ENCODE measurements around the gene ZNF423.

Gene ZNF423

GRCh38 chr16:49619811-49620157 lies 236.1 kb downstream of the ZNF423 start:
- Histone ChIP-seq H3K9me3 (no peaks in the 10 kb centered on the region), H3K27me3 (no peaks in the 10 kb centered on the region), H3K36me3 (no peaks in the 10 kb centered on the region), H3K4me3 (no peak overlapping the region), H3K27ac (peak overlapping the region; percentile 73 to 90), H3K4me1 (peaks cover 4 to 40% (median 26%) of the 10 kb centered on the region in 4 donors)
- DNase-seq: no peak
- no peak for TF ChIP-seq CTCF (IDR thresholded peaks at IDR 0.05)
- intact Hi-C loops (cut with DNase I; ENCODE audit: low total_unique reads): loop anchor here (5.0 to 10.0 kb wide), 2 partner anchors 75 to 238 kb away; partner anchors contain the start of gene ZNF423

- no peak for TF ChIP-seq CTCF (IDR thresholded peaks at IDR 0.05)
- H3K27ac ChIP-seq: peak overlapping the region; percentile 73 to 90
- H3K4me1 ChIP-seq: peaks cover 4 to 39% (median 26%) of the 10 kb centered on the region in 4 donors
- DNase-seq: no peak
- H3K9me3 ChIP-seq: no peaks in the 10 kb centered on the region
- H3K4me3 ChIP-seq: no peak overlapping the region
- H3K36me3 ChIP-seq: no peaks in the 10 kb centered on the region
- intact Hi-C loops (cut with DNase I; ENCODE audit: low total_unique reads): no loop called here
- H3K27me3 ChIP-seq: no peaks in the 10 kb centered on the region
Observed at GRCh38 chr16:49618955-49619354, 237.0 kb downstream of the ZNF423 start.

GRCh38 chr16:49617710-49618330 lies 238.1 kb downstream of the ZNF423 start:
- intact Hi-C loops (cut with DNase I; ENCODE audit: low total_unique reads): no loop called here
- Histone ChIP-seq H3K4me3 (no peak overlapping the region), H3K36me3 (no peaks in the 10 kb centered on the region), H3K4me1 (peaks cover 4 to 39% (median 26%) of the 10 kb centered on the region in 4 donors), H3K27me3 (no peaks in the 10 kb centered on the region), H3K27ac (no peak overlapping the region), H3K9me3 (no peaks in the 10 kb centered on the region)
- TF ChIP-seq CTCF (IDR thresholded peaks at IDR 0.05): no peak
- DNase-seq: no peak

GRCh38 chr16:49617016-49617629 lies 238.8 kb downstream of the ZNF423 start:
- intact Hi-C loops (cut with DNase I; ENCODE audit: low total_unique reads): no loop called here
- no peak for TF ChIP-seq CTCF (IDR thresholded peaks at IDR 0.05)
- Histone ChIP-seq H3K4me1 (peaks cover 4 to 39% (median 26%) of the 10 kb centered on the region in 4 donors), H3K27me3 (no peaks in the 10 kb centered on the region), H3K4me3 (no peak overlapping the region), H3K9me3 (no peaks in the 10 kb centered on the region), H3K27ac (no peak overlapping the region), H3K36me3 (no peaks in the 10 kb centered on the region)
- DNase-seq: no peak

- DNase-seq: no peak
Observed at GRCh38 chr16:49615576-49615975, 240.3 kb downstream of the ZNF423 start.

More at GRCh38 chr16:49615576-49615975, 240.3 kb downstream of the ZNF423 start:
- Histone ChIP-seq H3K27me3 (no peaks in the 10 kb centered on the region), H3K27ac (no peak overlapping the region), H3K9me3 (no peaks in the 10 kb centered on the region), H3K4me3 (no peak overlapping the region), H3K4me1 (peaks cover 4 to 25% (median 18%) of the 10 kb centered on the region in 4 donors), H3K36me3 (no peaks in the 10 kb centered on the region)
- intact Hi-C loops (cut with DNase I; ENCODE audit: low total_unique reads): no loop called here
- TF ChIP-seq CTCF (IDR thresholded peaks at IDR 0.05): no peak

Measured in tibial artery (tissue), 4 donors.